ENCODE measurements around the gene FOCAD.

DNA sequence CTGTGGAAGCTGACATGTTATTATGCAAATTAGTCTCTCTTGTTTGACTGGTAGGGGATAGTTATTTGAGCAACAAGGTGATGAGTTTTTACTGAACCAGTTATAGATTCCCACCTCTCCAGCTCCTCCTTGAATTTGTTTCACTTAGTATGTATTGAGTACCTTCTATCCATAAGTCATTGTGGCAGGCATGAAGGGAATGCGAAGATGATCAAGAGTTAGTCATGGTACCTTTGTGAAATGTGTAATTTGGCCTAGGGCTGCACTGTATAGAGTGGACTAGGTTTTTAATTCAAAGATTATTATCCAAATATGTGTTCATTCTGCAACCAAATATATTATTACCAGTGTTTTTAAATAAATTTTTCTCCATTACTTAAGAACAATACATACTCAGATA, 237.3 kb downstream of the FOCAD start:
- TF ChIP-seq, protein P1, sequence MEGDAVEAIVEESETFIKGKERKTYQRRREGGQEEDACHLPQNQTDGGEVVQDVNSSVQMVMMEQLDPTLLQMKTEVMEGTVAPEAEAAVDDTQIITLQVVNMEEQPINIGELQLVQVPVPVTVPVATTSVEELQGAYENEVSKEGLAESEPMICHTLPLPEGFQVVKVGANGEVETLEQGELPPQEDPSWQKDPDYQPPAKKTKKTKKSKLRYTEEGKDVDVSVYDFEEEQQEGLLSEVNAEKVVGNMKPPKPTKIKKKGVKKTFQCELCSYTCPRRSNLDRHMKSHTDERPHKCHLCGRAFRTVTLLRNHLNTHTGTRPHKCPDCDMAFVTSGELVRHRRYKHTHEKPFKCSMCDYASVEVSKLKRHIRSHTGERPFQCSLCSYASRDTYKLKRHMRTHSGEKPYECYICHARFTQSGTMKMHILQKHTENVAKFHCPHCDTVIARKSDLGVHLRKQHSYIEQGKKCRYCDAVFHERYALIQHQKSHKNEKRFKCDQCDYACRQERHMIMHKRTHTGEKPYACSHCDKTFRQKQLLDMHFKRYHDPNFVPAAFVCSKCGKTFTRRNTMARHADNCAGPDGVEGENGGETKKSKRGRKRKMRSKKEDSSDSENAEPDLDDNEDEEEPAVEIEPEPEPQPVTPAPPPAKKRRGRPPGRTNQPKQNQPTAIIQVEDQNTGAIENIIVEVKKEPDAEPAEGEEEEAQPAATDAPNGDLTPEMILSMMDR (conservative IDR thresholded peaks at IDR 0.05 in 1 of 2, IDR thresholded peaks at IDR 0.05 in 1 of 2; ENCODE audit: extremely low read depth in 1 of 2, insufficient read depth in 1 of 2, low read depth in 1 of 2, low read length in 2 of 2) = no peak
- TF ChIP-seq EZH2 (IDR thresholded peaks at IDR 0.05; ENCODE audit: borderline replicate concordance, low read length) = no peak
